MM.1S (cell line): Measurements from ENCODE around the gene AZIN2.

Experiments used
- CTCF ChIP-seq: fragments of 300-600 bp; sonication (generic); IDR thresholded peaks from 2 replicates; pipeline ENCODE4 v1.5.1; 2016; ENCODE audit warnings: antibody characterized with exemption, low read length, mixed read lengths
- EZH2 ChIP-seq: fragments of 300-600 bp; sonication (generic); optimal IDR thresholded peaks from 2 replicates; pipeline ENCODE3; 2017; ENCODE audit warnings: low read depth, mild to moderate bottlenecking, antibody characterized with exemption, low read length, mixed read lengths

- TF ChIP-seq CTCF (no peak), EZH2 (no peak)
These were observed 50.2 kb downstream of the AZIN2 start for GRCh38 chr1:33131191-33131590.
